NCI-H1048 (cell line): ENCODE data around the gene HDAC6.
"Not testable (repeated sequence)": the region's sequence is repeated elsewhere in the genome, so short reads cannot be mapped to it uniquely, and the experiment has no call there.

Source experiments
- DNase-seq: peaks from one replicate; lab custom pipeline; 2025; lab: John Stamatoyannopoulos, UW

The HDAC6 gene

DNA sequence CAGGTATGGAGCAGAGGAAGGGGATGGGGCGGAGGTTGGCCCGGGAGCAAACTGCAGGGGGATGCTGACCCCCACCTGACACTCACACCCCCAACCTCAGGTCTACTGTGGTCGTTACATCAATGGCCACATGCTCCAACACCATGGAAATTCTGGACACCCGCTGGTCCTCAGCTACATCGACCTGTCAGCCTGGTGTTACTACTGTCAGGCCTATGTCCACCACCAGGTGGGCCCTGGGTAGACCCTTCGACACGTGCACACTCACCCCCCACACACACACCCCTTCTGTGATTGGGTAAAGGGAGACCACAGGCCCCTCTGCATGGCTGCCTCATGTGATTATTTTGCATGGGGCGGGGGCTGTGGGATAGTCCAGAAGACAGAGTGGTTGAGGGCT, 22.2 kb downstream of the HDAC6 start:
- no peak for DNase-seq

DNA sequence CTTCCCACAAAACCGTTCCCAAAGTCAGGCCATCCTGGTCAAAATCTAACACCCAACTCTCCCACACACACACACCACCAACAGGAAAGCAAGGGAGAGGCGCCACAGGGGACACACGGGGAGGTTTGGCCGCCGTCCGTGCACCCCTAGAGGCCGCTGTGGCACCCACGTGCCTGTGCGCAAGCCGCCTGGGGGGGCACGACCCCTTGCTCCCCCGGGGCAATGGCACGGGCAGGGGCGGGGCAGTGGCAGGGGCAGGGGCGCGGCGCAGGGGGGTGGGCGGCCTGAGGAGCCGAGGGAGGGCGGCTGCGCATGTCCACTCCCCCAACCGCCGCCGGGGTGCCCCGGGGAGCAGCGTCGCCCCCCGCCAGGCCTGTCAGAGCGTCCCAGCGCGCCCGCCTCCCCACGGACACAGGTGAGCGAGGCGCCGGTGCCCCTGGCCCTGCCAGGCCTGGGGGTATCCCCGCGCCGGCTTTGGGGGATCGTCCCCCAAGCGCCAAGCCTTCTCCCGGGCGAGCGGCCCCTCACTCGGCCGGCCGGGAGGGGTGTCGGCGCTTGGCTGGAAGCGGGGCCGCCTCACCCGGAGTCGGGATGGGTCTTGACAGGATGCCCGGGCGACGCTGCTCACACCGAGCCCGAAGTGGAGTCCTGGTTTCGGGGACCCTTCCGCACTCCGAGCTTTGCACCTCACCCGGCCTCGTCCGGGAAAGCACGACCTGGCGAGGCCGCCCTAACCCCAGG, 24.4 kb downstream of the HDAC6 start, which contains the start of gene ERAS:
ERAS (plus strand) TSS at position 379 of the 741 bp plus-strand sequence. CDS start 2,611 bp downstream, outside the sequence.
- no peak for DNase-seq

DNA sequence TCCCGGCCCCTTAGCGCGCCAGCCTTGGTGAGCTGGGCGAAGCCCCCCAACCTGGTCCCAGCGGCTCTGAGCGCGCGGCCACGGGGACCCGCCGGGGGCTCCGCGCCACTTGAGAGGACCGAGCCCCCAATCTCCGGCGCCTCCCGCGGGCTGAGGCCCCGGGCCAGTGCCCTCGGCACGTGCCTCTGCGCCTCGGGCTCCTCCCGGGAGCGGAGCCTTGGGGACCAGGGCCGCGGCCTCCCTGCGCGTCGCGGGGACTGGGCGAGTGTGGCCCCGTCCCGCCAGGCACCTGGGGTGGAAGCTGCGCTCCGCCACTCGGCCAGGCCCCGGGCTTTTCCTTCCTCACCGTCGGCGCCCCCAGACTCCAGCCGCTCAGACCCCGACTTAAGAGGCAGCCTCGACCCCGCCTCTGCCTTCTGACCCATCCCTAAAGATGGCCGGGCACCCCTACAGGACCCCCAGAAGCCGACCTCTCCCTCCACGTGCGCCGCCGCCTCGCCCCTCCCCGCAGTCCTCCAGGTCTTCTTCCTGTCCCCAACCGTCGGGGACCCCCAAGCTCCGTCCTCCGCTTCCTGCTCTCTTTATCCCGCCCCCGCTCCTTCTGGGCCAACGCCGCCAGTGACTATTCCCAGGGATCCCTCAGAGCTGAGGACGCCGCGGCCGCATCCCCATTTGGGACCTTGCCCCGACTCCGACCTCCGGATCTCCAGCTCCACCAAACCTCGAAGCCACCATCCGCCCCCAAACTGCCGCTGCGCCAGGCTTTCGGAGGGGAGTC, 25.2 kb downstream of the HDAC6 start:
- DNase-seq = no peak

DNA sequence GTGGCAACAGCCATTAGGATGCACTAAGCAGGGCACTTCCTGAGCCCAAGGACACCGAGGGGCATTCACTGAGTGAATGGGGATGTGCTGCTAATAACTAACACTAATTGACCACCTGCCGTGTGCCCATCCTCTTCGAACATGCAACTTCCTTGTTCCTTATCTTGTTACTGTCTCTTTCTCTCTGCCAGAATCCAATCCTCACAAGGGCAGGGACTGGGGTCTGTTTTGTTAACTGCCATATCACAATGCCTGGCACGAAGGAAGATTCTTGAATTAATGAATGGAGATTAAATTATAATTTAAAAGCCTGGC, 25.7 kb downstream of the HDAC6 start:
- no peak for DNase-seq

DNA sequence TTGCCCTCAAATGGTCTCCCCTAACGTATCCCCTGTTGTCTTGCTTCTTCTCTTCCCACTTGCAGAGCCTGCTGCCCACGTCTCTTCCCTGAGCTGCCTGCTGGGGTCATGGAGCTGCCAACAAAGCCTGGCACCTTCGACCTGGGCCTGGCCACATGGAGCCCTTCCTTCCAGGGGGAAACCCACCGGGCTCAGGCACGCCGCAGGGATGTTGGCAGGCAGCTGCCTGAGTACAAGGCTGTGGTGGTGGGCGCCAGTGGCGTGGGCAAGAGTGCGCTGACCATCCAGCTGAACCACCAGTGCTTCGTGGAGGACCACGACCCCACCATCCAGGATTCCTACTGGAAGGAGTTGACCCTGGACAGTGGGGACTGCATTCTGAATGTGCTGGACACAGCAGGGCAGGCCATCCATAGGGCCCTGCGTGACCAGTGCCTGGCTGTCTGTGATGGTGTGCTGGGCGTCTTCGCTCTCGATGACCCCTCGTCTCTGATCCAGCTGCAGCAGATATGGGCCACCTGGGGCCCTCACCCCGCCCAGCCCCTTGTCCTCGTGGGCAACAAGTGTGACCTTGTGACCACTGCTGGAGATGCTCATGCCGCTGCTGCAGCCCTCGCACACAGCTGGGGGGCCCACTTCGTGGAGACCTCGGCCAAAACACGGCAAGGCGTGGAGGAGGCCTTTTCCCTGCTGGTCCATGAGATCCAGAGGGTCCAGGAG, 27.3 kb downstream of the HDAC6 start:
- no peak for DNase-seq

DNA sequence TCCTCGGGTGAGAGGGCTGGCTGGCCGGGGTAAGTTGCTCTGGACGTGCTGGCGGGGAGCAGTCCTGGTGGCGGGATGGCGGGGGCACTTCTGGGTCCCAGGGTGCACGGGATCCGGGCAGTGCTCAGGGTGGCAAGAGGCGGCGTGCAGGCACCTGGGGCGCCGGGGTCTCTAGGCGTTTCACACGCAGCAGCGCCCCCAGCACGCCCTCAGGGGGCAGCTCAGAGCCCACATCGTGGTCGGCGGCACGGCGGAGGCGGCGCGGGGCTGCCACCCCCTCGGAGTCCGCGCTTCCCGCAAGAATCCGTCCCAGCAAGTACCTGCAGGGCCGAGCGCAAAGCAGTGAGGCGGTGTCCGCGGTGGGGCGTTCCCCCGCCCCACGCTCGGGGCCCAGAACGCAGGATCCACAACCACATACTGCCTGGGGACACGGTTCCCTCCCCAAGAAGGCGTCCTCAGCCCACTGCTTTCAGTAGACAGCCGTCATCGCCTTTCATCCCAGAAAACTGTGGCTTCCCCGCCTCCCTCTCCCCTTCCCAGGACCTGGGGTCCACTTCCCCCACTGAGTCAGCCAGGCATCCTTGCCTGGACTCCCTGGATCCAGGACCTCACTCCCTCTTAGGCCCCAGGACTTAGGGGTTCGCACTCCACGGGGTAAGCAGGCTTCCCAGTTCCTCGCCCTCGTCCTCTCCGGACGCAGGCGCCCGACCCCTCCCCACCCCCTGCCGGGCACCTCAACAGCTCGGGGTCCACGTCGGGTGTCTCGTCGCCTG, 29.5 kb downstream of the HDAC6 start:
- no peak for DNase-seq

DNA sequence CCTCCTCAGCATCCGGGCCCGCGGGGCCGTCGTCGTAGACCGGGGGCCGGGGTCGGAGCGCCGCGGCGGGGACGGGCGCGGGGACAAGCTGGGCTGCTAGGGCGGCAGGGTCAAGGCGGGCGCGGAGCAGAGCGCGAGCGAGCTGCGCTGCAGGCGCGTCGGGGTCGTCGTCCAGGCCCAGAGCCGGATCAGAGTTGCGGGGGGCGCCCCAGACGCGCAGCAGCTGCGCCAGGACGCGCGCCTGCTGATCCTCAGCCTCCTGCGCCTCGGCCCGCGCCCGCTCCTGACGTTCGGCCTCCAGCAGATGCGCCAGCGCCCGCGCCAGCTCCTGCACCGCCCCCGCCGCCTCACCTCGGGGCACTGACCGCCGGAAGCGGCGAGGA, 30.0 kb downstream of the HDAC6 start:
- DNase-seq = no peak

DNA sequence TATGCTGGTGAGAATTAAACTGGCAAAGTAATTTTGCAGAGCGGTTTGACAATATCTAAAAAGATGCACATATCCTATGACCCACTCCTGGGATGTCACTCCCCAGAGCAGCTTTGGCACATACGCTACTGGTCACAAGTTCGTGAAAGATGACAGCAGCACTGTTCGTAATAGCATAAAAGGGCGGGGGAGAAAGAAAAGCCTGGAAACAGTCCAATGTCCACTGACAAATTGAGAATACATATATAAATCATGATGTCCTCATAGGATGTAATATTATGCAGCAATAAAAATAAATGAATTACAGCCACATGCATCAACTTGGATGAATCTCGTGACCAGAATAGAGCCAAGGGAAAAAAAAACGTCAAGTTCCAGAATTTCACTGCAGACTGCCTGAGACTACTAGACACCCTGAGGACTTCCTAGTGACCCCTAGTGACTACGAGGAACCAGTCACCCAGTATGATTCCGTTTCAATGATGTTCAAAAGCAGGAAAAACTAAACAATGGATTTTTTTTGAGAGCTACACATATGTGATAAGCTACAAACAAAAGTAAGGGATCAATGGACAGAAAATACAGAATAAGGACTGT, 31.8 kb downstream of the HDAC6 start:
- DNase-seq = no peak

DNA sequence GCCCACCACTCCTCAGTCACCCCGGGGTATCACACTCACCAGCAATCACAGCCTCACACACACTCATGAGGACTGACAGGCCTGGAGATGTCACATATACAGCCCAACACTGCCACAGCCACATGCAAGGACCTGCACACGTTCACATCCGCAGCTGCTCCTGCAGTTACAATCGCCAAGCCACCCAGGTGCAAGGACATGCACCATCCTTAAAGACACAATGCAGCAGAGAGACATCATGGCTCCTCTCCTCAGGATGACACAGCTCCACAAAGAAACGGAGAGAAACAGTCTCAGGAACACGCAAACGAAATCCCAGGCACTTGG, 32.5 kb downstream of the HDAC6 start:
- no peak for DNase-seq

DNA sequence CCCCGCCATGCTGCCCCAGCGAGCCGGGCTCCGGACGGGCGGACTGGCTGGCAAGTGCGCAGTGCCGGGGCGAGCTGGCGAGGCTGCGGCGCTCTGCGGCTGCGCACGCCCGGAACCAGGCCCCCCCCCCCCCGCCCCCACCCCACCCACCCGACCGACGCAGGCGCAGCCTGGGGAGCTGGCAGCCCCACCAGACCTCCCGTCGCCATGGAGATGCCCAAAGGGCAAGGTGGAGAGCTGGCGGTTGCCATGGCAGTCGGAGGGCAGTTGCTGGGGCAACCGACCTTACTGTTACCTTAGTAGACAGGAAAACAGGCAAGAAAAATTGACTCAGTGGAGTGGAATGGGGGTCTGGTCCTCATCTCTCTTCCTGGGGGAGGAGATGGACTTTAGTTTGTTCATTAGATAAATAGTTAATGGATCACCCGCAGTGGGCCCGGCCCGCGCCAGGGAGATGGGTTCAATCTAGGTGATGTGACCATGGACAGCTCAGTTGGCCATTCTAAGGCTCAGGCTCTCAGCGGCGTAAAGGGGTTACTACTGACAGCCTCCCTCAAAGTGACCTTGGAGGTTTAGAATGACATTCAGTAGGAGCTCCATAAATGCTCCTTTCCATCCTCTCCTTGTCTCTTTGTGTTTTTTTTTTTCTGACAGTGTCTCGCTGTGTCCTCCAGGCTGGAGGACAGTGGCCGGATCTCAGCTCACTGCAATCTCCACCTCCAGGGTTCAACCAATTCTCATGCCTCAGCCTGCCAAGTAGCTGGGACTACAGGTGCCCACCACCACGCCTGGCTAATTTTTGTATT, 33.9 kb downstream of the HDAC6 start, which contains the start of gene PCSK1N:
PCSK1N (minus strand) TSS at position 87 of the 806 bp plus-strand sequence; CDS start at position 9, 78 bp downstream.
- peak; percentile 54 for DNase-seq

DNA sequence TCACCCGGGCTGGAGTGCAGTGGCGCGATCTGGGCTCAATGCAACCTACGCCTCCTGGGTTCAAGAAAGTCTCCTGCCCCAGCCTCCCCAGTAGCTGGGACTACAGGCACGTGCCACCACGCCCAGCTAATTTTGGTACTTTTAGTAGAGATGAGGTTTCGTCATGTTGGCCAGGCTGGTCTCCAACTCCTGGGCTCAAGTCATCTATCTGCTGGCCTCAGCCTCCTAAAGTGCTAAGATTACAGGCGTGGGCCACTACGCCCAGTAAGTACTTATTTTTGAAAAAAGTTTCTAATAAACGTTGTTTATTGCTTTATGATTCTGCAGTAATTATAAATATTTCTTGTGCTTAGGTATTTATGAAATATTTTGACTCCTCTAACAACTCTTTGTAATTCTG, 37.8 kb downstream of the HDAC6 start:
- DNase-seq = no peak

DNA sequence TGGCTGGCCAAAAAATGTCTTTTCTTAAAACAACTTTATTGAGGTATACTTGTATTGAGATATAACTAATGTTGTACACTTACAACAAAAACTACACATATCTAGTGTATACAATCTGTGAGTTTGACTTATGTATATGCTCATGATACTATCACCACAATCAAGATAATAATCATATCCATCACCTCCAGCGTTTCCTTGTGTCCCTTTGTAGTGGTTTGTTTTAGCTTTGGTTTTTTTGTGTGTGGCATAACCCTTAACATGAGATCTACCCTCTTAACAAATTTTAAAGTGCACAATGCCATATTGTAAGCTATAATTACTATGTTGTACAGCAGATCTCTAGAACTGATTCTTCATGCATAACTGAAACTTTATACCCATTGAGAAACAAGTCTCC, 47.0 kb downstream of the HDAC6 start:
- DNase-seq = no peak

DNA sequence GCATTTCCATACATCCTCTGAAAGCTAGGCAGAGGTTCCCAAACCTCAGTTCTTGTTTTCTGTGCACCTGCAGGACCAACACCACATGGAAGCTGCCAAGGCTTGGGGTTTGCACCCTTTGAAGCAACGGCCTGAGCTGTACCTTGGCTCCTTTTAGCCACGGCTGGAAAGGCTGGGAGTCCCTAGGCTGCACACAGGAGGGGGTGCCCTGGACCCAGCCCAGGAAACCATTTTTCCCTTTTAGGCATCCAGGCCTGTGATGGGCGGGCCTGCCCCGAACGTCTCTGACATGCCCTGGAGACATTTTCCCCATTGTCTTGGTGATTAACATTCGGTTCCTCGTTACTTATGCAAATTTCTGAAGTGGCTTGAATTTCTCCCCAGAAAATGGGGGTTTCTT, 51.0 kb downstream of the HDAC6 start:
- DNase-seq = no peak

DNA sequence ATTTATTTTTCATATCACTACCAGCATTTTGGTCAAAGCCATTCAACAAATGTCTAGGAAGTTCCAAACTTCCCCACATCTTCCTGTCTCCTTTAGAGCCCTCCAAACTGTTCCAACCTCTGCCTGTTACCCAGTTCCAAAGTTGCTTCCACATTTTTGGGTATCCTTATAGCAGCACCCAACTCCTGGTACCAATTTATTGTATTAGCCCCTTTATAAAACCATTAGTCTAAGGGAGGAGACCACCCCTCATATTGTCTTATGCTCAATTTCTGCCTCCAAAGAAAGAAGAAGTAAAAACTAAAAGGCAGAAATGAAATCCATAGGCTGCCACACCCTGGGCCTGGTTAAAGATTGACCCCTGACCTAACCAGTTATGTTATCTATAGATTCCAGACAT, 51.6 kb downstream of the HDAC6 start:
- DNase-seq = not testable (repeated sequence)

DNA sequence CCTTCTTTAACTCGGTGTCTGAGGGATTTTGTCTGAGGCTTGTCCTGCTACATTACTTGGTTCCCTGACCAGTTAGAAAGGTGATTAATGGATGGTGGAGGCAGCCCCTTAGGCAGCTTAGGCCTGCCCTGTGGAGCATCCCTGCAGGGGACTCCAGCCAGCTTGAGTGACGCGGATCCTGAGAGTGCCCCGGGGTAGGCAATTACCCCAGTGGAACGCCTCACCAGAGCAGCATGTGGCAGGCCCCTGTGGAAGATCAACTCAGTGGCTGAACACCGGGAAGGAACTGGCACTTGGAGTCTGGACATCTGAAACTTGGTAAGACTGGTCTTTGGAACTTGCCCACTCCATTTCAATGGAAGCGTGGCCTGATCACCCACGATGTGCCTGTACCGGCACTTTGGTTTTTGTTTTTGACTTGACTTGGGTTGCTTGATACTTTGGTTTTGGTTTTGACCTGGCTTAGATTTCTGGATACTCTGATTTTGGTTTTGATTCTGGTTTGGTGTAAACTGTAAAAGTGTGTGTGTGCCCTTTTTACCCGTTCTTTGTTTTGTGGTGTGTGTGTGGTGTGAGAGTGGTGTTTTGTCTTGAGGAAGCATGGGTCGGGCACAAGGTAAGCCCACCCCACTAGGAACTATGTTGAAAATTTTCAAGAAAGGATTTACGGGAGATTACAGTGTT, 52.4 kb downstream of the HDAC6 start:
- DNase-seq = not testable (repeated sequence)

DNA sequence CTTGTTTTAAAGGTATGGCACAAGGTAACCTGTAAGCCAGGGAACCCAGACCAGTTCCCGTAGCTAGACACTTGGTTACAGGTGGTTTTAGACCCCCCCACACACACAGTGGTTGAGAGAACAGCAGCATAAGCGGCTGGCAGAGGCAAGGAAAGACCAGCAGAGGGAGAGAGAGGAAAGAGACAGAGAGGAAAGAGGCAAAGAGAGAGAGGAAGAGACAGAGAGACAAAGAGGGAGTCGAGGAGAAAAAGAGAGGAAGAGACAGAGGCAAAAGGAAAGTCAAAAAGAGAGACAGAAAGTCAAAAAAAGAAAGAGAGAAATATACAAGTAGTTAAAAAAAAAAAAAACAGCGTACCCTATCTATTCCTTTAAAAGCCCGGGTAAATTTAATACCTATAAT, 53.0 kb downstream of the HDAC6 start:
- DNase-seq = no peak

DNA sequence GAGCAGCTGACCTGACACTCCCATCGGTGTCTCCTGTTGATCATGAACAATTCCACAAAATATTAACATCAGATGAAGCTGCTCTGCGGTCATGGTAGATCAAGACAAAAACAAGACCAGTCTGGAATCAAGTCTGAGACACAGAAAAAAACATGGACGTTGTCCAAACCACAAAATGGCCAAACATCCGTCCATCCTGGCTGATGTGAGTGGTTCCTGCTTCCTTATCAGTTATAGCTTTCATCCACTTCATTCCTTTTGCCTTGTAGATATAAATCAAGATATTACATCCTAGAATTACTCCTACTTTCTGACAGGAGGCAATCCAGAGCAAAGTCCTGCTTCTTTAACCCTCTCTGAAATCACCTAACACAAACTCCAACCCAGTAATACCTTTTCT, 62.3 kb downstream of the HDAC6 start:
- DNase-seq = no peak

DNA sequence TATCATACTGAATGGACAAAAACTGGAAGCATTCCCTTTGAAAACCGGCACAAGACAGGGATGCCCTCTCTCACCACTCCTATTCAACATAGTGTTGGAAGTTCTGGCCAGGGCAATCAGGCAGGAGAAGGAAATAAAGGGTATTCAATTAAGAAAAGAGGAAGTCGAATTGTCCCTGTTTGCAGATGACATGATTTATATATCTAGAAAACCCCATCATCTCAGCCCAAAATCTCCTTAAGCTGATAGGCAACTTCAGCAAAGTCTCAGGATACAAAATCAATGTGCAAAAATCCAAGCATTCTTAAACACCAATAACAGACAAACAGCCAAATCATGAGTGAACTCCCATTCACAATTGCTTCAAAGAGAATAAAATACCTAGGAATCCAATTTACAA, 70.2 kb downstream of the HDAC6 start:
- not testable (repeated sequence) for DNase-seq
